Stimulated activated CD4-positive, alpha-beta T cell treated with anti-CD3 and anti-CD28 coated beads, Interleukin-15, amount 100 ng/mL, for 48 hours (primary cell): ENCODE measurements around the gene ATG5.
"Not testable (repeated sequence)": the region's sequence is repeated elsewhere in the genome, so short reads cannot be mapped to it uniquely, and the experiment has no call there.

ENCODE experiments used
- DNase-seq, 2 donors: peaks; one replicate each; pipeline ENCODE4 v3.0.0-alpha.2; 2020; ENCODE audit warnings: low read depth in 2 of 2

Gene ATG5

GRCh38 chr6:106309766-106310373, 15.7 kb downstream of the ATG5 start:
- no peak for DNase-seq

GRCh38 chr6:106308985-106309384, 16.6 kb downstream of the ATG5 start:
- no peak for DNase-seq

DNA sequence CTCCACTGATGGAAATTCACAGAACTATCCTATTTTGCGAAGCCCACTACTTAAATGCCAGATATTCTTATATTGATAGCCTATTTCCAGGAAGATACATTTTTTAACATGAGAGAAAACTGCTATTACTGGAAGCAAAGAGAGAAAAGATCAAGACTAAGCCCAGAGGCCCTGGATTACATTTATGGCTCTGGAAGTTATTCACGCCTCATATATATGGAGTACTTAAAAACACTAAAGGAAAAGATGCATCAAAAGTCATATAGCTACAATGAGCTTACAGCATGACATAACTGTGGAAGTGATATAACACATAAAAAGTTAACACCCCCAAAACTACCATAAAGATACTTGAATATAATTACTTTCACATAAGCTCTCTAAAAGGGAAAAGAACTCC, 19.8 kb downstream of the ATG5 start:
- DNase-seq, result no peak

DNA sequence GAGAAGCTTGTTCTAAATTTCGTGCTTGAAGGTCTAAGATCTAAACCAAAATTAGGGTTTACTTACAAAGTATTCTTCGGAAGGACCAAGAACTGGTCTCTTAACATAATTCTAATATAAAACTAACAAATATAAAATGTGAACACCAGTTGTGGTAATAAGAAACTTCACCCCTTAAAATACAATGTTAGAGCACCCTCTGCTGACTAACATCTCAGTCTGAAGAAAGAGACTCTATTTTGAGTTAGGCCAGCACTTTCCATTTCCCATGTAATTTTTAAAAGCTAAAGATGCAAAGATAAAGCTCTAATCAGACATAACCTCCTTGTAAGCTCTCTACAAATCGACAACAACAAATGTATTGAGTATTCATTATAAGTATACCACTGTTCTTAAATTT, 24.6 kb downstream of the ATG5 start:
- DNase-seq, result no peak

DNA sequence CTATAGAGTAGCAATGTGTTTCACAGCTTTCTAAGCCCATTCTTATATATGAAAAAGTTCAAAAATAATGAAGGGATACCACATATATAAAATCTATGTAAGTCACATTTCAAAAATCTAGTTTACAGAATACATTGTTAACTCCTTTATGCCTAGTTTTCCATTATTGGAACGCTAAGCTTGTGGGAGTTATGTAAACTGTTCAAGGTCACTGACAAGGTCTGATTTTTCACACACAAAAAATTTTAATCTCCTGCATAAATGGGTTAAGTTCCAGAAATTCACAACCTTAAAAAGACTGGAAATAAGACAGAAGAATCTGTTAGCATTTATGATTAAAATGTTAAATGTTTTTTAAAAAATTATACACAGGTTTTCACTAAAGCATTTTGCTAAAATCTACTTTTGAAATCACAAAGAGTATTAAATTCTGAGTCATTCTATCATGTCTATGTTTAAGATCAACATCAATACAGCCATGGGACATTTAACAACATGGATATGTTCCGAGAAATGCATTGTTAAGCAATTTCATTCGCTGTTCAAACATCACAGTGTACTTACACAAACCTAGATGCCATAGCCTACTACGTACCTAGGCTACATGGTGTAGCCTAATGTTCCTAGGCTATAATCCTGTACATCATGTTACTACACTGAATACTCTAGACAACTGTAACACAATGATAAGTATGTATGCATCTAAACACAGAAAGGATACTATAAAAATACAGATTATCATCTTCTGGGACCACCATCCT, 25.4 kb downstream of the ATG5 start:
- no peak for DNase-seq

DNA sequence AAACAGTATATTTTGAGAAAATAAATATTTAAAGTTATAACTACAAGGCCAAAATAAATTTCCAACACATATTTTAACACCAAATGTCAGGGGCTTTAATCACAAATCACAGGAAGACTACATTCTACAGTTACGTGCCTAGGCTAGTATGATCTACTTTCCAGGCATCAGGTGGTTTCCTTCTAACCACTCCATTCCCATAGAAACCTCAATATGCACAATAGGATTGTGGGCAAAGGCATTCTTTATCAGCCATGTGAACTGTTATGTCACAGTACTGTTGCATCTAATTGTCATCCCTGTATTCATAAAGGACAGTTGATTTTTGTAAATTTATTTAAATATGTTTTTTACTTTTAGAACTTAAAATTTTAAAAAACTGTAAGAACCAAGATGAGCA, 32.4 kb downstream of the ATG5 start:
- DNase-seq, result no peak

GRCh38 chr6:106290954-106291353, 34.6 kb downstream of the ATG5 start:
- no peak for DNase-seq

DNA sequence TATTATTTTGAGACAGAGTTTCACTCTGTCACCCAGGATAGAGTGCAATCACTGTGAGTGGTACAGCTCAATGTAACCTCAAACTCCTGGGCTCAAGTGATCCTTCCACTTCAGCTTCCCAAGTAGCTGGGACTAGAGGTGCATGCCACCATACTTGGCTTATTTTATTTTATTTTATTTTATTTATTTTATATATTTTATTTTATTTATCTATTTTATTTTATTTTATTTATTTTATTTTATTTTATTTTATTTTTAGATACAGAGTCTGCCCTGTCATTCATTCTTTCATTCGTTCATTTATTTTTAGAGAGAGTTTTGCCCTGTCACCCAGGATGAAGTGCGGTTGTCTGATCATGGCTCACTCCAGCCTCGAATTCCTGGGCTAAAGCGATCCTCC, 35.5 kb downstream of the ATG5 start:
- DNase-seq, result no peak

DNA sequence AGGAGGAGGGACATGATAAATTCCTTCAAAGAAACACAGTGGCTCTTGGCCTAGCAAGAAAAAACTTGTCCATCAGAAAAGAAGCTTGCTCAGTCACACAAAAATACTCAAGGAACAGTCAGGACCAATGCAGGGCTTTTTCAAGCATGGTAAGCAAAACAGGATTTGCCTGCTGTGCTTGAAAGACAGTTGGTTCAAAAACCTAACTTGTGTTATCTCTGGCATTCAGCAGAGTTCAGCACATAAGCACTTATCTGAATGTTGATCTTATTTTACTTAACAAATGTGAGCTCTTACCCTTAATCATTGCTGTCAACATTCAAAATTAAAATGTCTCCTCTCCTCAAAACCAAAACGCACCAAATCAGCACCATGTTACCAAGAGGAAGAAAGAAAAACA, 38.3 kb downstream of the ATG5 start:
- no peak for DNase-seq

DNA sequence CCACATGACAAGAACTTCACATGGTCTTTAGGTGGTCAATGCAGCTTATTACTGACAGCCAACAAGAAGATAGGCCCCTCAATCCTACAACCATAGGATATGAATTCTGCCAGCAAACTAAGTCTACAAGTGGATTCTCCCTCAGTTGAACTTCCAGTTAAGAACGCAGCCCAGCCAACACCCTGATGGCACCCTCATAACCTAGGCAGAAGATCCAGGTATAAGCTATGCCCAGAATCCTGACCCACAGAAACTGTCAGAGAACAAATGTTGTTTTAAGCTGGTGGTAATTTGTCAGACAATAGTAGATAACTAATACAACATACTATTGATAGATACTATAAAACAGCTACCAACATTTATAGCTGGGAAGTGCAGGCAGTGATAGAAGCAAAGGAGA, 38.8 kb downstream of the ATG5 start:
- no peak for DNase-seq

- DNase-seq, result no peak
These were observed 42.1 kb downstream of the ATG5 start for GRCh38 chr6:106283481-106283880.

- no peak for DNase-seq
These were observed 43.9 kb downstream of the ATG5 start for GRCh38 chr6:106281661-106282060.

DNA sequence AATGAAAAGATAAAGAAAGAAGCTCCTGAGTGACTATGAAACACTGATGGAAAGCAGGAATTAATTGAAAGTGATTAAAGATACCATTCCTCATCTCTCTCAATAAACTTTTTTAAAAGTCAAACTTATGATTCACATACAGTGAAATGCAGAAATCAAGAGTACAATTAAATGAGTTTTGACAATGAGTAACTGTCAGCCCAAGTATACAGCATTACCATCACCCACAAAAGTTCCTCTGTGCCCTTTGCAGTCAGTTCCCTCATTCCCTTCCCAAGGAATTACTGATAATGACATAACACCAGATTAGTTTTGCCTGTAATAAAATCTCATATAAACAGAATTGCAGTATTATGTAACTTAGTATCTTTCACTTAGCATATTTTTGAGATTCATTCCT, 44.5 kb downstream of the ATG5 start:
- no peak for DNase-seq

DNA sequence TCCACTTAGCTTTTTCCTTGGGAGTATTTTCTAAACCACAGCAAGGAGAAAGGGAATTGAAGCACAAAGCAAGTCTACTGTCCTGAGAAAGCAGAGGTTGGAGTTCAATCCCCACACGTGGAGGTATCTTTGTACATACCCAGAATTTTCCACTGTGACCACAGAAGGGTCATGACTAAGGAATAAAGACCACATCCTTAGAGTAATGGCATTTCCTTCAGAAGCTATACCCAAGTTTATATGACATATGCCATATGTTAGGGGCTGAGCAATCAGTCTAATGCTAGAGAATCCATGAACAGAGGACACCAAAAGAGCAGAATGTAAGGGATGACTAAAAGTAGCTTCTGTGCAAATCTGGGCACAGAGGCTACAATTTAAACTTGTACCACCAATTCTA, 46.4 kb downstream of the ATG5 start:
- no peak for DNase-seq

DNA sequence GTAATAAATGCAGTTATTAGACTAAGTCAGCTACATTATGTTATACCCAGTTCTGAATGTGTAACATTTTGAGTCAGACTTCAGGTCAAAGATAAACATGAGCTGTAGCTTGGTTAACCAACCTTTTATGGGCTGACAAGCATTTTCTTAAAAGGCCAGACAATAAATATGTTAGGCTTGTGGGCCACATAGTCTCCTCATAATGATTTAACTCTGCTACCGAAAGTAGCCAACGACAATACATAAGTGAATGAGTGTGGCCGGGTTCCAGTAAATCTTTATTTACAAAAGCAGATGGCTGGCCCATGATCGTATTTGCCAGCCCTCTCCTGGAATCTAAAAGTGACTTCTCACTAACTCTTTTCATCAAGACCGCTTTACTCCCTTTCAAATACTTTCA, 49.9 kb downstream of the ATG5 start:
- DNase-seq, result no peak

- no peak for DNase-seq
These were observed 52.5 kb downstream of the ATG5 start for GRCh38 chr6:106273087-106273486.

- DNase-seq, result no peak
These were observed 53.3 kb downstream of the ATG5 start for GRCh38 chr6:106272287-106272686.

DNA sequence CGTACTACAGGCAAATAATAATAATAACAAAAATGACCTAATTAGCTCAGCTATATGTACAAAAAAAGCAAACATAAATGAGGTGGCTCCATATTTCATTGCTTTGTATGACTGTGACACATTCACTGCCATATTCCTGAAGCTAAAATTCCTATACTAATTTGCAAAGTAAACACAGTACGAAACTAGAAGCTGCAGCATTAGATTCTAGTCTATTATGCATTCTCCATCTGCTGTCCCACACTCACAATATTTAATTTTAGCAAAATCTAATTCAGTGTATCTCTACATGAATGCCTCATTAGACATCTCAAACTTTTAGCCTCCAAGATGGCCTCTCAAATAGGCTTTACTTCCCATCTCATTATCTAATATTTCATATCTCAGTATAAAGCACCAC, 55.1 kb downstream of the ATG5 start:
- no peak for DNase-seq

DNA sequence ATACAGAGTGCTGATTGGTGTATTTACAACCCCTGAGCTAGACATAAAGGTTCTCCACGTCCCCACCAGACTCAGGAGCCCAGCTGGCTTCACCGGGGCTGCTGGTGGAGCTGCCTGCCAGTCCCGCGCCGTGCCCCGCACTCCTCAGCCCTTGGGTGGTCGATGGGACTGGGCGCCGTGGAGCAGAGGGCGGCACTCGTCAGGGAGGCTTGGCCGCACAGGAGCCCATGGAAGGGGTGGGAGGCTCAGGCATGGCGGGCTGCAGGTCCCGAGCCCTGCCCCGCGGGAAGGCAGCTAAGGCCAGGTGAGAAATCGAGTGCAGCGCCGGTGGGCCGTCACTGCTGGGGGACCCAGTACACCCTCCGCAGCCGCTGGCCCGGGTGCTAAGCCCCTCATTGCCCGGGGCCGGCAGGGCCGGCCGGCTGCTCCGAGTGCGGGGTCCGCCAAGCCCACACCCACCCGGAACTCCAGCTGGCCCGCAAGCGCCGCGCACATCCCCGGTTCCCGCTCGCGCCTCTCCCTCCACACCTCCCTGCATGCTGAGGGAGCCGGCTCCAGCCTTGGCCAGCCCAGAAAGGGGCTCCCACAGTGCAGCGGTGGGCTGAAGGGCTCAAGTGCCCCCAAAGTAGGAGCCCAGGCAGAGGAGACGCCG, 56.2 kb downstream of the ATG5 start:
- not testable (repeated sequence) for DNase-seq

DNA sequence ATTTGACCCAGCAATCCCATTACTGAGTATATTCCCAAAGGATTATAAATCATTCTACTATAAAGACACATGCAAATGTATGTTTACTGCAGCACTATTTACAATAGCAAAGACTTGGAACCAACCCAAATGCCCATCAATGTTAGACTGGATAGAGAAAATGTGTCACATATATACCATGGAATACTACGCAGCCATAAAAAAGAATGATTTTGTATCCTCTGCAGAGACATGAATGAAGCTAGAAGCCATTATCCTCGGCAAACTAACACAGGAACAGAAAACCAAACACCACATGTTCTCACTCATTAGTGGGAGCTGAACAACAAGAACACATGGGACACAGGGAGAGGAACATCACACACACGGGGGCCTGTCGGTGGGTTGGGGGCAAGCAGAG, 57.1 kb downstream of the ATG5 start:
- DNase-seq, result not testable (repeated sequence)

DNA sequence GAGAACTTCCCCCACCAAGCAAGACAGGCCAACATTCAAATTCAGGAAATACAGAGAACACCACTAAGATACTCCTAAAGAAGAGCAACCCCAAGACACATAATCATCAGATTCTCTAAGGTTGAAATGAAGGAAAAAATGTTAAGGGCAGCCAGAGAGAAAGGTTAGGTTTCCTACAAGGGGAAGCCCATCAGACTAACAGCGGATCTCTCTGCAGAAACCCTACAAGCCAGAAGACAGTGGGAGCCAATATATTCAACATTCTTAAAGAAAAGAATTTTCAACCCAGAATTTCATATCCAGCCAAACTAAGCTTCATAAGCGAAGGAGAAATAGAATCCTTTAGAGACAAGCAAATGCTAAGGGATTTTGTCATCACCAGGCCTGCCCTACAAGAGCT, 61.1 kb downstream of the ATG5 start:
- DNase-seq, result not testable (repeated sequence)

DNA sequence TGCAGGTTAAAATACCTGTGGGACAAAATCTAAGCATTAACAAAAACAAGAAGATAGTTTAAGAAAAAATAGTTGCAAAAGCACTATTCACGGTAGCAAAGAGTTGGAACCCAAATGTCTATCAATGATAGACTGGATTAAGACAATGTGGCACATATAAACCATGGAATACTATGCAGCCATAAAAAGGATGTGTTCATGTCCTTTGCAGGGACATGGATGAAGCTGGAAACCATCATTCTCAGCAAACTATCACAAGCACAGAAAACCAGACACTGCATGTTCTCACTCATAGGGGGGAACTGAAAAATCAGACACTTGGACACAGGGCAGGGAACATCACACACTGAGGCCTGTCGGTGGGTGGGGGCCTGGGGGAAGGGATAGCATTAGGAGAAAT, 65.8 kb downstream of the ATG5 start:
- not testable (repeated sequence) for DNase-seq

- no peak for DNase-seq
These were observed 66.8 kb downstream of the ATG5 start for GRCh38 chr6:106258726-106259125.
